A549 (cell line): Measurements from ENCODE around the gene DEXI.

ENCODE experiments used
- EP300 ChIP-seq, 2 experiments: fragments of >200 bp; sonication (Bioruptor Twin); formaldehyde crosslinking; IDR thresholded peaks; 2 replicates in 1 of 2; 3 replicates in 1 of 2; pipeline ENCODE4 v1.6.1; 2016 to 2017
- NFE2L2 ChIP-seq: fragments of 150-350 bp; conservative IDR thresholded peaks from 2 replicates; pipeline ENCODE4 v1.6.1; 2014; ENCODE audit warnings: low read length
- POLR2A ChIP-seq: IDR thresholded peaks from 2 replicates; pipeline ENCODE4 v1.6.1; 2012; ENCODE audit warnings: mild to moderate bottlenecking, low read length
- RAD21 ChIP-seq, 2 experiments: fragments of >200 bp in 1 of 2; sonication (Bioruptor Twin) in 1 of 2; formaldehyde crosslinking in 1 of 2; IDR thresholded peaks in 1 of 2; conservative IDR thresholded peaks in 1 of 2; 2 replicates in 1 of 2; 3 replicates in 1 of 2; pipeline ENCODE4 v1.6.1; 2012 to 2018; ENCODE audit warnings: inconsistent platforms in 1 of 2
- TF ChIP-seq, protein P1 (sequence below): fragments of 200-600 bp; sonication (generic); IDR thresholded peaks from 2 replicates; pipeline ENCODE4 v1.6.1; 2016; ENCODE audit warnings: antibody characterized with exemption, mild to moderate bottlenecking, moderate library complexity
- TF ChIP-seq, protein P2 (sequence below): fragments of >200 bp; sonication (Bioruptor Twin); formaldehyde crosslinking; IDR thresholded peaks from 3 replicates; pipeline ENCODE4 v1.5.1; 2016
- TF ChIP-seq, protein P3 (sequence below): IDR thresholded peaks from 2 replicates; pipeline ENCODE4 v1.6.1; 2012
- TF ChIP-seq, protein P4 (sequence below): IDR thresholded peaks from 2 replicates; pipeline ENCODE4 v1.6.1; 2012
- TF ChIP-seq, protein P5 (sequence below): IDR thresholded peaks from 2 replicates; pipeline ENCODE4 v1.6.1; 2012; ENCODE audit warnings: low read depth, borderline replicate concordance

DNA sequence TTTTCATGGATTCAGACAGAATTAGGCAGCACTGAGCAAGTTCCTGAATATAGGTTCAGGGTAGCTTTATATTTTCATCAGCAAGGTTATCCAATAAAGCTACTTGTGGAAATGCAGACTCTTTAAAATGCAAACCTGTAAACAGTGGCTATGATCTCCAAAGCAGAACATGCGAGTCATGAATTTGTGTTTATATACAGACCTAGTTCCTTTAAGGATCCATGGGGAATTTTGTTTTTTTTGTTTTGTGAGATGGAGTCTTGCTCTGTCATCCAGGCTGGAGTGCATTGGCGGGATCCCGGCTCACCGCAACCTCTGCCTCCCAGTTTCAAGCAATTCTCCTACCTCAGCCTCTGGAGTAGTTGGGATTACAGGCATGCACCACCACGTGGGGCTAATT is 16.9 kb upstream of the DEXI start:
- TF ChIP-seq POLR2A (no peak), EP300 (IDR thresholded peaks at IDR 0.05) (no peak), NFE2L2 (no peak), RAD21 (conservative IDR thresholded peaks at IDR 0.05 in 1 of 2, IDR thresholded peaks at IDR 0.05 in 1 of 2) (no peak)
- TF ChIP-seq, protein P1, sequence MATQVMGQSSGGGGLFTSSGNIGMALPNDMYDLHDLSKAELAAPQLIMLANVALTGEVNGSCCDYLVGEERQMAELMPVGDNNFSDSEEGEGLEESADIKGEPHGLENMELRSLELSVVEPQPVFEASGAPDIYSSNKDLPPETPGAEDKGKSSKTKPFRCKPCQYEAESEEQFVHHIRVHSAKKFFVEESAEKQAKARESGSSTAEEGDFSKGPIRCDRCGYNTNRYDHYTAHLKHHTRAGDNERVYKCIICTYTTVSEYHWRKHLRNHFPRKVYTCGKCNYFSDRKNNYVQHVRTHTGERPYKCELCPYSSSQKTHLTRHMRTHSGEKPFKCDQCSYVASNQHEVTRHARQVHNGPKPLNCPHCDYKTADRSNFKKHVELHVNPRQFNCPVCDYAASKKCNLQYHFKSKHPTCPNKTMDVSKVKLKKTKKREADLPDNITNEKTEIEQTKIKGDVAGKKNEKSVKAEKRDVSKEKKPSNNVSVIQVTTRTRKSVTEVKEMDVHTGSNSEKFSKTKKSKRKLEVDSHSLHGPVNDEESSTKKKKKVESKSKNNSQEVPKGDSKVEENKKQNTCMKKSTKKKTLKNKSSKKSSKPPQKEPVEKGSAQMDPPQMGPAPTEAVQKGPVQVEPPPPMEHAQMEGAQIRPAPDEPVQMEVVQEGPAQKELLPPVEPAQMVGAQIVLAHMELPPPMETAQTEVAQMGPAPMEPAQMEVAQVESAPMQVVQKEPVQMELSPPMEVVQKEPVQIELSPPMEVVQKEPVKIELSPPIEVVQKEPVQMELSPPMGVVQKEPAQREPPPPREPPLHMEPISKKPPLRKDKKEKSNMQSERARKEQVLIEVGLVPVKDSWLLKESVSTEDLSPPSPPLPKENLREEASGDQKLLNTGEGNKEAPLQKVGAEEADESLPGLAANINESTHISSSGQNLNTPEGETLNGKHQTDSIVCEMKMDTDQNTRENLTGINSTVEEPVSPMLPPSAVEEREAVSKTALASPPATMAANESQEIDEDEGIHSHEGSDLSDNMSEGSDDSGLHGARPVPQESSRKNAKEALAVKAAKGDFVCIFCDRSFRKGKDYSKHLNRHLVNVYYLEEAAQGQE = no peak
- TF ChIP-seq, protein P2, sequence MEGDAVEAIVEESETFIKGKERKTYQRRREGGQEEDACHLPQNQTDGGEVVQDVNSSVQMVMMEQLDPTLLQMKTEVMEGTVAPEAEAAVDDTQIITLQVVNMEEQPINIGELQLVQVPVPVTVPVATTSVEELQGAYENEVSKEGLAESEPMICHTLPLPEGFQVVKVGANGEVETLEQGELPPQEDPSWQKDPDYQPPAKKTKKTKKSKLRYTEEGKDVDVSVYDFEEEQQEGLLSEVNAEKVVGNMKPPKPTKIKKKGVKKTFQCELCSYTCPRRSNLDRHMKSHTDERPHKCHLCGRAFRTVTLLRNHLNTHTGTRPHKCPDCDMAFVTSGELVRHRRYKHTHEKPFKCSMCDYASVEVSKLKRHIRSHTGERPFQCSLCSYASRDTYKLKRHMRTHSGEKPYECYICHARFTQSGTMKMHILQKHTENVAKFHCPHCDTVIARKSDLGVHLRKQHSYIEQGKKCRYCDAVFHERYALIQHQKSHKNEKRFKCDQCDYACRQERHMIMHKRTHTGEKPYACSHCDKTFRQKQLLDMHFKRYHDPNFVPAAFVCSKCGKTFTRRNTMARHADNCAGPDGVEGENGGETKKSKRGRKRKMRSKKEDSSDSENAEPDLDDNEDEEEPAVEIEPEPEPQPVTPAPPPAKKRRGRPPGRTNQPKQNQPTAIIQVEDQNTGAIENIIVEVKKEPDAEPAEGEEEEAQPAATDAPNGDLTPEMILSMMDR = no peak
- TF ChIP-seq, protein P3, sequence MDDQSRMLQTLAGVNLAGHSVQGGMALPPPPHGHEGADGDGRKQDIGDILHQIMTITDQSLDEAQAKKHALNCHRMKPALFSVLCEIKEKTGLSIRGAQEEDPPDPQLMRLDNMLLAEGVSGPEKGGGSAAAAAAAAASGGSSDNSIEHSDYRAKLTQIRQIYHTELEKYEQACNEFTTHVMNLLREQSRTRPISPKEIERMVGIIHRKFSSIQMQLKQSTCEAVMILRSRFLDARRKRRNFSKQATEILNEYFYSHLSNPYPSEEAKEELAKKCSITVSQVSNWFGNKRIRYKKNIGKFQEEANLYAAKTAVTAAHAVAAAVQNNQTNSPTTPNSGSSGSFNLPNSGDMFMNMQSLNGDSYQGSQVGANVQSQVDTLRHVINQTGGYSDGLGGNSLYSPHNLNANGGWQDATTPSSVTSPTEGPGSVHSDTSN = no peak
- TF ChIP-seq, protein P4, sequence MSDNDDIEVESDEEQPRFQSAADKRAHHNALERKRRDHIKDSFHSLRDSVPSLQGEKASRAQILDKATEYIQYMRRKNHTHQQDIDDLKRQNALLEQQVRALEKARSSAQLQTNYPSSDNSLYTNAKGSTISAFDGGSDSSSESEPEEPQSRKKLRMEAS = no peak
- TF ChIP-seq, protein P5, sequence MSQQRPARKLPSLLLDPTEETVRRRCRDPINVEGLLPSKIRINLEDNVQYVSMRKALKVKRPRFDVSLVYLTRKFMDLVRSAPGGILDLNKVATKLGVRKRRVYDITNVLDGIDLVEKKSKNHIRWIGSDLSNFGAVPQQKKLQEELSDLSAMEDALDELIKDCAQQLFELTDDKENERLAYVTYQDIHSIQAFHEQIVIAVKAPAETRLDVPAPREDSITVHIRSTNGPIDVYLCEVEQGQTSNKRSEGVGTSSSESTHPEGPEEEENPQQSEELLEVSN = no peak
